ENCODE measurements around the gene ZNF850.

ZNF850 gene

DNA sequence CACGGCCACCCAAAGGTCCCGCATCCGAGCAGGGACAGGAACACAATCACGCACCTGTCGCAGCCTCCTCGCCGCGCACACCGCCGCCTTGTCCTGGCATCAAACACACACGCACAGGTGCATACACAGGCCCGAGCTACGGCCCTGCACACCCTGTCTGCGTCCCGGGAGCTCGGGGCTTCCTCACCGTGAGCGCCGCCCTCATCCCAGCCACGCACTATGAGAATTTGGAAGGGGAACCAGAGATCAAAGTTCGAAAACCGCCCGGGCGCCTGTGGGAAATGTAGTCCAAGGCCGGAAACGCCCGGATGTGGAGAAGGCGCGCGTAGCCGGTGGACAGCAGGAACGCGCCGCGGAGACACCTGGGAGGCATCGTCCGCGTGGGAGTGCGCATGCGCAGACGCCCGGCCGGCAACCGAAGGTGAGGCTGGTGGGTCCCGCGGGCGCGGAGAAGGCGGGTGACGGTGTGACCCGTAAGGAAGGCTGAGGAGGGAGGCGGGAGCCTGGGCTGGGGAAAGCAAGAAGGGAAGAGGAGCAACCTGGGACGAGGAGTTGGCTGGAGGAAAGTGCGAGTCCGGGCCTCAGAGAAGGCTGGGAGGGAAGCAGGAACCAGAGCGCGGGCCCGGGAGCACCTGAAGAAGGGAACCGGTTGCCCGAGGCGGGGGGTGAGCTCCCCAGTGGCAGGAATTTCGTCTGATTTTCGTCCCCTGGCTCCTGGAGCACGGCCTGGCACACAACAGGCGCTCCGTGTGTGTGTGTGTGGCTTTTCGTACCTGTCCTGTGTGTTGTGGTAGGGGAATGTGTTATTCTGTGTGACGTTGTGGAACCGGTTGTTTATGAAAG is 85.2 kb downstream of the ZNF850 start, which contains the start of gene ZNF567:
Gene ZNF567, plus strand, starts transcription at position 399 of the 843 bp plus-strand sequence. CDS start 7,256 bp downstream, outside the sequence.
- DNase-seq: peak; percentile 82

DNA sequence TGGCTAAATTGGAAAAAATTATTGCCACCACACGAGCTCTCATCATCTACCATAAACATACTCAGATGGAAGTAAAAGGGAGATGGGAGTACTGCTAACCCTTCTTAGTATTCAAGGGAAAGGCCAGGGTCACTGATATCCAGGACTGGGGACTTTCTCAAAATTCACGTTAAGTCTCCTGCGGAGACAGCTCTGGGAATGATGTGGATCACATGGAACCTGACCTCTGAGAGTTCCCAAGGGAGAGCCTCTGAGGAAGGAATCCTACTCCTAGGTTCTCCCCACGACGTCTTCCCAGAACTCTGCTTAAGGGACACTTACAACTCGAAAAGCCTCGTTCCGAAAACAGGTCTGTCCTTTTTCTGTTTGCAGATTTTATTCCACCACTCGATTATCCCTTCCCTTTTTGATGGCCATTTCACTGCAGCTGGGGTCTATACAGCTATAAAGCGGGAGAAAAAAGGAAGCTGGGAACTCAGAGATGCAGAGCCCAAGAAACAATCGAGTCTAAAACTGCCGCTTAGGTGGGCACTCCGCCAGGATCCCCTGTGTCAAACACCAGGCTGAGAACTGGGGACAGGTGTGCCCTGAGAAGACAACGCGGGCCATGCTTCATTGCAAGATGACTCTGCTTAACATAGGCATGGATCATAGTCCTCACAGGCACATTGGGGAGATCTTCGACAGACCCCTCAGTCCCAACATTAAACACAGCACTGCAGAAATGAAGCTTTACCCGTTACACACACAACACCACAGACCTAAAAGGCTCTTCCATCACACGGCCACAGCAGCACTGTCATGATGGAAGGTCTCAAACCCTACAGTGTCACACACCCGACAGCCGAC is 86.0 kb downstream of the ZNF850 start:
- no peak for DNase-seq

DNA sequence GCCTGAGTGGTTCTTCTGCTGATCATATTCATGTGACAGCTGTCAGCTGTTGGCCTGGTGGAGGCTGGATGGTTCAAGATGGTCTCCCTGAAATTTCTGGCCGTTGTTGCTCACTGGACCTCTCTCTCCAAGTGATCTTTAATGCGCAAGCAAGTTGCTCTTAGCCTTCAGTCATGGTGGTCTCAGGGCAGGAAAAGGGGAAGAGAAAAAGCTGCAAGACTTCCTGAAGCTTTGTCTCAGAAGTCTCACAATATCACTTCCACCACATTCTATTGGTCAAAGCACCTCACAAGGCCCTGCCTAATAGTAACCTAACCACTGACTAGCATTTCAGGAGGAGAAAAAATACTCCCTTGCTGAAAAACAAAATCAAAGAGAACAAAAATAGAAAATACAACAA is 86.8 kb downstream of the ZNF850 start:
- no peak for DNase-seq

DNA sequence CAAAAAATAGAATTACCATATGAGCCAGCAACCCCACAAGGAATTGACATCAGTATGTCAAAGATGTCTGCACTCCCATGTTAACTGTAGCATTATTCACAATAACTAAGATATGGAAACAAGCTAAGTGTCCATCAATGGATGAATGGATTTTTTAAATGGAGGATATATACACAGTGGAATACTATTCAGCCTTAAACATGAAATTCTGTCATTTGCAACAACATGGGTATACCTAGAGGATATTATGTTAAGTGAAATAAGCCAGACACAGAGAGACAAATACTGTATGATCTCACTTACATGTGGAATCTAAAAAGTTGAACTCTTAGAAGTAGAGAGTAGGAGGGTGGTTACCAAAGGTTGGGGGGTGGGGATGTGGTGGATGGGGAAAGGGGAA is 93.2 kb downstream of the ZNF850 start:
- no peak for DNase-seq

DNA sequence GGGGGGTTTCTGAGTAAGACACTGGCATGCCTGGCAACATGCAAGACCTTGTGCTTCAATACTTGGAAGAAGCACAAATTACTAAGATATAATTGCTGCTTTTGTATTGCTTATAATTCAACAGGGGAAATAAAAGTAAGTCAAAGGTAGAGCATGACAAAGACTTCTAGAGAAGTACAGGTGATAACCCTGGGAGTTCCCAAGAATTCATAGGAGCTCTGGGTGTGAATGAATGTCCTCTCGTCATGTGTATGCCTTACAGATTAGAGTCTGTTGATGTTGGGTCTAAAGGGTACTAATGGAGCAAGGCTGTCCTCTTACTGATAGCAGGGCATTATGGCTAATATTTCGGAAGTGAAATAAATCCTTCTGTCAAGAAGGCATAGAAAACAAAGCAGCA is 98.4 kb downstream of the ZNF850 start:
- DNase-seq: no peak

DNA sequence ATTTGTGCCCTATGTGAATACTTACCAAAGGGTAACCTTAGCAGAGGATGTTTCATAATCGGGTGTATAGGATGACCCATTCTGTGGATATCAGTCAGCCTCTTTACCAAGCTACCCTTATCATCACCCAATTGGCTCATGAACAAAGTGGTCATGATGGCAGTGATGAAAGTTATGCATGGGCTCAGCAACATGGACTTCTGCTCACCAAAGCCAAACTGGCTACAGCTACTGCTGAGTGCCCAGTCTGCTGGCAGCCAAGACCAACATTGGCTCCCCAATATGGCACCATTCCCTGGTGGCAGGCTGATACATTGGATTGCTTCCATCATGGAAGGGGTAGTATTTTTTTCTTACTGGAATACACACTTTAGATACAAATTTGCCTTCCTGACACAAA is 100.2 kb downstream of the ZNF850 start:
- no peak for DNase-seq

DNA sequence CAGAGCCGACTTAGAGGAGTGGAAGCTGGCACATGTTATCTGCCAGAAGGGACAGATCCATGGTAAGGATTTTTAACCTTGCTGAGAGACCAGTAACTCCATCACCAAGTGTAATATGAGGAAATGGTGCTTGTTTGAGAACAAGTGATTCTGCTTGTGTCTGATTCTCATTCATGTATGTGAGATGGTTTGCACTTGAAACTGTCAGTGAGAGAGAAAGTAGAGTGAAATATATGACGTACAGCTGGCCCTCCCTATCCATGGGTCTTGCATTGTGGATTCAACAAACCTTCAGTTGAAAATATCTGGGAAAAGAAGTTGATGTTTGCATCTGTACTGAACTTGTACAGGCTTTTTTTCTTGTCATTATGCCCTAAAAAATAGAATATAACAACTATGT is 104.0 kb downstream of the ZNF850 start:
- DNase-seq: no peak

DNA sequence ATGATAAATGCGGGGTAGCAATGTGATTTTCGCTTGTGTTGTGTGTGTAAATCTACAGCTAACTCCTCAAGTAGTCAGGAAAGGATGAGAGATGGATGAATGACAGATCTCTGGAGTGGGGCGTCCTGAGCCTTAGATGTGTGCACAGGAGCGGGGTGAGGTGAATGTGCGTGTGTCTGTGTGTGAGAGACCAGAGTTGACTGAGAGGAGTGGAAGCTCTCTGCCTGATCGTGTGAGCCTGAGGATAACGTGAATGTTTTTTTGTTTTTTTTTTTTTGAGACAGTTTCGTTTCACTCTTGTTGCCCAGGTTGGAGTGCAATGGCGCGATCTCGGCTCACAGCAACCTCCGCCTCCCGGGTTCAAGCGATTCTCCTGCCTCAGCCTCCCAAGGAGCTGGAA is 106.8 kb downstream of the ZNF850 start:
- no peak for DNase-seq

Measured in NCI-H1436 treated with DMSO at 0.1 percent for 48 hours (cell line).